Ishikawa (cell line): ENCODE data around the gene TIAM1.

ENCODE experiments used
- CEBPB ChIP-seq: IDR thresholded peaks from 2 replicates; pipeline ENCODE4 v1.6.1; 2012
- CREB1 ChIP-seq: IDR thresholded peaks from 2 replicates; pipeline ENCODE4 v1.6.1; 2012; ENCODE audit warnings: low read depth
- EGR1 ChIP-seq: IDR thresholded peaks from 2 replicates; pipeline ENCODE4 v1.6.1; 2012
- EP300 ChIP-seq: IDR thresholded peaks from 2 replicates; pipeline ENCODE4 v1.6.1; 2012; ENCODE audit warnings: borderline replicate concordance
- FOXM1 ChIP-seq: IDR thresholded peaks from 2 replicates; pipeline ENCODE4 v1.6.1; 2012; ENCODE audit warnings: low read depth, borderline replicate concordance
- RAD21 ChIP-seq: IDR thresholded peaks from 2 replicates; pipeline ENCODE4 v1.6.1; 2012; ENCODE audit warnings: low read depth
- TAF1 ChIP-seq: IDR thresholded peaks from 2 replicates; pipeline ENCODE4 v1.6.1; 2012; ENCODE audit warnings: low read depth, mild to moderate bottlenecking
- TEAD4 ChIP-seq: IDR thresholded peaks from 2 replicates; pipeline ENCODE4 v1.6.1; 2012
- YY1 ChIP-seq: IDR thresholded peaks from 2 replicates; pipeline ENCODE4 v1.6.1; 2012; ENCODE audit warnings: low read depth
- TF ChIP-seq, protein P1 (sequence below): IDR thresholded peaks from 2 replicates; pipeline ENCODE4 v1.6.1; 2012; ENCODE audit warnings: low read depth, mild to moderate bottlenecking
- TF ChIP-seq, protein P2 (sequence below): IDR thresholded peaks from 2 replicates; pipeline ENCODE4 v1.6.1; 2012

DNA sequence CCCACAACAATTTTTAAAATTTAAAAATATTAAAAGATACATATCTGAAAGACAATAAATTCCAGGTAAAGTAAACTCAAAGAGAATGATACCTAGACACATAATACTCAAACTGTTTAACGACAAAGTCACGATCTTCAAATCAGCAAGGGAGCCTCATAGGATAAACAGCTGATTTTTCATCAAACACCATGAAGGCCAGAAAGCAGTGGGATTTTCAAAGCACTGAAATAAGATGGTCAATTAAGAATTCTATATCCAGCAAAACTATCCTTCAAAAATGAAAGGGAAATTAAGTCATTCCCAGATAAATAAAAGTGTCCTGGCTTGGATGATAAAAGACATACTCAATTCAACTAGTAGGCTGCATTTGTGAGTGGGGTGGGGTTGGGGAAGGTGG, 100.5 kb downstream of the TIAM1 start:
- TF ChIP-seq EP300 (no peak), TAF1 (no peak), CEBPB (no peak), EGR1 (no peak), RAD21 (no peak), TEAD4 (no peak), YY1 (no peak), CREB1 (no peak), FOXM1 (no peak)
- TF ChIP-seq, protein P1, sequence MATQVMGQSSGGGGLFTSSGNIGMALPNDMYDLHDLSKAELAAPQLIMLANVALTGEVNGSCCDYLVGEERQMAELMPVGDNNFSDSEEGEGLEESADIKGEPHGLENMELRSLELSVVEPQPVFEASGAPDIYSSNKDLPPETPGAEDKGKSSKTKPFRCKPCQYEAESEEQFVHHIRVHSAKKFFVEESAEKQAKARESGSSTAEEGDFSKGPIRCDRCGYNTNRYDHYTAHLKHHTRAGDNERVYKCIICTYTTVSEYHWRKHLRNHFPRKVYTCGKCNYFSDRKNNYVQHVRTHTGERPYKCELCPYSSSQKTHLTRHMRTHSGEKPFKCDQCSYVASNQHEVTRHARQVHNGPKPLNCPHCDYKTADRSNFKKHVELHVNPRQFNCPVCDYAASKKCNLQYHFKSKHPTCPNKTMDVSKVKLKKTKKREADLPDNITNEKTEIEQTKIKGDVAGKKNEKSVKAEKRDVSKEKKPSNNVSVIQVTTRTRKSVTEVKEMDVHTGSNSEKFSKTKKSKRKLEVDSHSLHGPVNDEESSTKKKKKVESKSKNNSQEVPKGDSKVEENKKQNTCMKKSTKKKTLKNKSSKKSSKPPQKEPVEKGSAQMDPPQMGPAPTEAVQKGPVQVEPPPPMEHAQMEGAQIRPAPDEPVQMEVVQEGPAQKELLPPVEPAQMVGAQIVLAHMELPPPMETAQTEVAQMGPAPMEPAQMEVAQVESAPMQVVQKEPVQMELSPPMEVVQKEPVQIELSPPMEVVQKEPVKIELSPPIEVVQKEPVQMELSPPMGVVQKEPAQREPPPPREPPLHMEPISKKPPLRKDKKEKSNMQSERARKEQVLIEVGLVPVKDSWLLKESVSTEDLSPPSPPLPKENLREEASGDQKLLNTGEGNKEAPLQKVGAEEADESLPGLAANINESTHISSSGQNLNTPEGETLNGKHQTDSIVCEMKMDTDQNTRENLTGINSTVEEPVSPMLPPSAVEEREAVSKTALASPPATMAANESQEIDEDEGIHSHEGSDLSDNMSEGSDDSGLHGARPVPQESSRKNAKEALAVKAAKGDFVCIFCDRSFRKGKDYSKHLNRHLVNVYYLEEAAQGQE, result no peak
- TF ChIP-seq, protein P2, sequence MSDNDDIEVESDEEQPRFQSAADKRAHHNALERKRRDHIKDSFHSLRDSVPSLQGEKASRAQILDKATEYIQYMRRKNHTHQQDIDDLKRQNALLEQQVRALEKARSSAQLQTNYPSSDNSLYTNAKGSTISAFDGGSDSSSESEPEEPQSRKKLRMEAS, result no peak
